Natural killer cell (primary cell): ENCODE measurements around the gene ZNF557. TPM values are rescaled to one million over a fixed set of nuclear protein-coding genes. Genes with fewer than 3 reads are reported as not detected.
"Not testable (repeated sequence)": the region's sequence is repeated elsewhere in the genome, so short reads cannot be mapped to it uniquely, and the experiment has no call there.

Experiments used
- ATAC-seq, 3 donors: fragments of 150-1000 bp in 2 of 3; fragments of 200-7000 bp in 1 of 3; cut with Tn5 transposase; 1 replicate in 1 of 3; 2 replicates in 2 of 3; pipeline ENCODE4 v1.10.0; 2021; ENCODE audit warnings: mild to moderate bottlenecking in 2 of 3, moderate library complexity in 2 of 3
- DNase-seq, 2 donors: peaks; one replicate each; pipeline versions ENCODE4 v3.0.0 to v3.0.0-alpha.2; 2013 to 2021; ENCODE audit warnings: mixed read lengths in 1 of 2
- H3K27ac ChIP-seq: one replicate; pipeline ENCODE4 v1.5.1; 2013; ENCODE audit warnings: mild to moderate bottlenecking, low read length
- H3K27me3 ChIP-seq: one replicate; pipeline ENCODE4 v1.6.1; 2013; ENCODE audit warnings: low read length; ENCODE audit not compliant: control insufficient read depth, insufficient read depth
- H3K36me3 ChIP-seq: one replicate; pipeline ENCODE4 v1.6.1; 2013; ENCODE audit warnings: low read length; ENCODE audit not compliant: control insufficient read depth, insufficient read depth
- H3K4me1 ChIP-seq: one replicate; pipeline ENCODE4 v1.6.1; 2013; ENCODE audit warnings: low read length; ENCODE audit not compliant: control insufficient read depth, insufficient read depth
- H3K4me3 ChIP-seq: one replicate; pipeline ENCODE4 v1.5.1; 2013; ENCODE audit warnings: low read length
- H3K9me3 ChIP-seq: one replicate; pipeline ENCODE4 v1.6.1; 2013; ENCODE audit warnings: low read length; ENCODE audit not compliant: control insufficient read depth, insufficient read depth
- H3K27ac Mint-ChIP-seq, 2 donors: one replicate each; pipeline ENCODE4 v1.8.0; 2022; ENCODE audit warnings: mild to moderate bottlenecking in 2 of 2, mixed read lengths in 2 of 2, moderate library complexity in 1 of 2
- H3K27me3 Mint-ChIP-seq, 2 donors: one replicate each; pipeline ENCODE4 v1.8.0; 2022; ENCODE audit warnings: low read depth in 2 of 2, mixed read lengths in 2 of 2
- H3K36me3 Mint-ChIP-seq: one replicate; pipeline ENCODE4 v1.8.0; 2022; ENCODE audit warnings: mixed read lengths
- H3K4me1 Mint-ChIP-seq, 2 donors: one replicate each; pipeline ENCODE4 v1.8.0; 2022; ENCODE audit warnings: mixed read lengths in 2 of 2
- H3K4me3 Mint-ChIP-seq: one replicate; pipeline ENCODE4 v1.8.0; 2022; ENCODE audit warnings: mild to moderate bottlenecking, moderate library complexity, mixed read lengths
- H3K9me3 Mint-ChIP-seq, 2 donors: one replicate each; pipeline ENCODE4 v1.8.0; 2022; ENCODE audit warnings: mixed read lengths in 2 of 2
- whole genome bisulfite sequencing: methylation state at CpG from one replicate; pipeline ENCODE4 v1.1.7; 2013; ENCODE audit warnings: missing lambda C conversion rate; ENCODE audit not compliant: insufficient coverage; 5-methylcytosine and 5-hydroxymethylcytosine counted together
- intact Hi-C: fragments of 100-400 bp; cut with micrococcal nuclease; formaldehyde crosslinking; loops from one replicate; pipeline ENCODE4 v1.14.2; 2022
- total RNA-seq, 4 donors: library from RNA; stranded (reverse); fragments of 120-200 nt in 1 of 4; gene quantifications; one replicate each; pipeline versions ENCODE4 v1.2.3 to v1.2.4, GENCODE V29; 2013 to 2022

The ZNF557 gene
- total RNA-seq, 3 donors from 2014 or later (not counting 1 experiment from before 2014, with no cell fraction given): 10.7 to 14.5 (median 10.9) TPM

DNA sequence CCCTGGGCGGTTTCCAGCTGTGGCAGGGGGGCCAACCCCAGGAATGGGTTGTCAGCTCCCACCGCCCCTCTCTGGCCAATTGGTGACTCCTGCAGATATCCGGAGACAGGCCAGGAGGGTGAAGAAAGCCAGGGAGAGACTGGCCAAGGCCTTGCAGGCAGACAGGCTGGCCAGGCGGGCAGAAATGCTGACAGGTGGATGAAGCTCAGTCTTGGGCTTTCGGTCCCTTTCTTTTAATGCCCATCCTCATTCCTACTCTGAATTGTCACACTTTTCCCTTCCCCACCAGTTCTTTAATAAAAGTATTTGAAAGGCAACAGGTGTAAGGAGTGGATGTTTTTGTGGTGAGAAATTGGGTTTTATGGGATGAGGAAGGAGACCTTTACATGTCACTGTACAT is 18.1 kb upstream of the ZNF557 start:
- DNase-seq, H3K4me1 ChIP-seq, ATAC-seq, H3K36me3 ChIP-seq, H3K27ac Mint-ChIP-seq, H3K9me3 ChIP-seq, H3K9me3 Mint-ChIP-seq, H3K27ac ChIP-seq, intact Hi-C loops, H3K27me3 ChIP-seq, H3K36me3 Mint-ChIP-seq, H3K4me3 Mint-ChIP-seq, H3K4me1 Mint-ChIP-seq, H3K4me3 ChIP-seq, H3K27me3 Mint-ChIP-seq: not testable (repeated sequence)
- WGBS: 100% methylated on average over 1 of the region's 5 CpGs

DNA sequence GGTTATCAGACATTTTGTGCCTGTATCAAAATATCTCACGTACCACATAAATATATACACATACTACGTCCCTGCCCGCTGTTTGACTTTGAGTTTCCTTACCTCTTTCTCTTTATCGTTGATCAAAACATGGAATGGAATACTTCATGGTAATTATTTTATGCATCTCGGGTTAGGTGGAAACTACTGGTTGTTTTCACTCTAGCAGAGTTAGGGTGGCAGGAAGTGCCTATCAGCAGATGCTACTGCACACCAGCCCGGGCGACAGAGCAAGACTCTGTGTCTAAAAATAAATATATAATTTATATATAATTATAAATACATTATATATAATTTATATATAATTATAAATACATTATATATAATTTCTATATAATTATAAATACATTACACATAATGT is 16.6 kb upstream of the ZNF557 start:
- H3K4me3 ChIP-seq, H3K4me1 ChIP-seq, H3K27ac ChIP-seq, H3K36me3 ChIP-seq, H3K9me3 ChIP-seq, ATAC-seq, H3K27me3 ChIP-seq, H3K36me3 Mint-ChIP-seq, intact Hi-C loops, H3K4me3 Mint-ChIP-seq, DNase-seq, H3K27ac Mint-ChIP-seq, H3K9me3 Mint-ChIP-seq, H3K27me3 Mint-ChIP-seq, H3K4me1 Mint-ChIP-seq: not testable (repeated sequence)
- WGBS: 100% methylated on average over 3 of the region's 7 CpGs

GRCh38 chr19:7054635-7055368 is 14.7 kb upstream of the ZNF557 start:
- H3K4me3 Mint-ChIP-seq, H3K4me3 ChIP-seq, intact Hi-C loops, H3K36me3 ChIP-seq, DNase-seq, H3K36me3 Mint-ChIP-seq, H3K27me3 Mint-ChIP-seq, H3K27me3 ChIP-seq, H3K4me1 ChIP-seq, H3K27ac ChIP-seq, H3K4me1 Mint-ChIP-seq, ATAC-seq, H3K9me3 Mint-ChIP-seq, H3K9me3 ChIP-seq, H3K27ac Mint-ChIP-seq: not testable (repeated sequence)
- WGBS: 96% methylated on average over 5 of the region's 14 CpGs

- H3K9me3 ChIP-seq, ATAC-seq, H3K4me1 ChIP-seq, DNase-seq, H3K4me3 Mint-ChIP-seq, H3K9me3 Mint-ChIP-seq, H3K27ac Mint-ChIP-seq, H3K27me3 Mint-ChIP-seq, H3K4me3 ChIP-seq, intact Hi-C loops, H3K36me3 ChIP-seq, H3K27ac ChIP-seq, H3K36me3 Mint-ChIP-seq, H3K27me3 ChIP-seq, H3K4me1 Mint-ChIP-seq: not testable (repeated sequence)
- 93% methylated on average over 4 of the region's 14 CpGs for WGBS
These were observed 13.8 kb upstream of the ZNF557 start for GRCh38 chr19:7055679-7056078.

DNA sequence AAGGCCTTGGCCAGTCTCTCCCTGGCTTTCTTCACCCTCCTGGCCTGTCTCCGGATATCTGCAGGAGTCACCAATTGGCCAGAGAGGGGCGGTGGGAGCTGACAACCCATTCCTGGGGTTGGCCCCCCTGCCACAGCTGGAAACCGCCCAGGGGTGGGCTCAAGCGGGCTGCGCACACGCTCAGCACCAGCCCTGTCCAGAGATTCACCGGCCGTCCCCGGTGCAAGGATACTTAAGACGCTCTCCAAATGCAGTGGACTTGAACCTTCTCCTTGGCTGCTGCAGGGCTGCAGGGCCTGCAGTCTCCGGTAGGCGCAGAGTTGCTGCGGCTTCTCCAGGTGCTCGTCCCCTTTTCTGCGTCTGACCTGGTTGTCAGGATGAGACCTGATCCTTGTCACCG is 13.1 kb upstream of the ZNF557 start:
- H3K4me3 ChIP-seq, intact Hi-C loops, ATAC-seq, H3K36me3 Mint-ChIP-seq, H3K4me3 Mint-ChIP-seq, H3K4me1 ChIP-seq, H3K9me3 Mint-ChIP-seq, DNase-seq, H3K27ac Mint-ChIP-seq, H3K27ac ChIP-seq, H3K9me3 ChIP-seq, H3K27me3 Mint-ChIP-seq, H3K27me3 ChIP-seq, H3K4me1 Mint-ChIP-seq, H3K36me3 ChIP-seq: not testable (repeated sequence)
- WGBS: 94% methylated on average over 7 of the region's 16 CpGs

DNA sequence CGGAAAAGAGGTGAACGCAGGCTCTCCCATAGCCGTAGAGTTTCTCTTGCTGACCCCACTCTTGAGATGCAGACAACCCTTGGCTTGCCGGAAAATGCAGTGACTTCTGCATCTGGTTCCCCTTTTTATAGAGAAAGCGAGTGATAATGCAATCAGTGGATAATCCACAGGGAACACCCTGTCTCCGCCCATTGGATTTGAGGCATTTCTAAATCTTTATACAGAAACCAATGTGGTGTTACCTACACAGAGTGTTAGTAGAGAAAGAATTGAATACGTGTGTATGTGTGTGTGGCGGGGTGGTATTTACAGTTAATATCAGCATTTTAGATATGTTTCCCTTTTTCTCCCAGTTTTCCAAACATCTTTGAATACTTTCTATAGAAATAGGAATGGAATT is 10.9 kb upstream of the ZNF557 start, which contains the start of gene MBD3L3:
Gene MBD3L3, minus strand, starts transcription at position 101 of the 400 bp plus-strand sequence. Its CDS starts 71 bp downstream, at position 30.
- H3K4me1 Mint-ChIP-seq, H3K9me3 Mint-ChIP-seq, H3K9me3 ChIP-seq, H3K4me1 ChIP-seq, H3K27me3 ChIP-seq, H3K36me3 Mint-ChIP-seq, H3K27ac Mint-ChIP-seq, H3K4me3 Mint-ChIP-seq, H3K4me3 ChIP-seq, H3K27ac ChIP-seq, ATAC-seq, DNase-seq, H3K36me3 ChIP-seq, H3K27me3 Mint-ChIP-seq, intact Hi-C loops: not testable (repeated sequence)
- no CpG with 5 or more reads among the region's 8 CpGs for WGBS

DNA sequence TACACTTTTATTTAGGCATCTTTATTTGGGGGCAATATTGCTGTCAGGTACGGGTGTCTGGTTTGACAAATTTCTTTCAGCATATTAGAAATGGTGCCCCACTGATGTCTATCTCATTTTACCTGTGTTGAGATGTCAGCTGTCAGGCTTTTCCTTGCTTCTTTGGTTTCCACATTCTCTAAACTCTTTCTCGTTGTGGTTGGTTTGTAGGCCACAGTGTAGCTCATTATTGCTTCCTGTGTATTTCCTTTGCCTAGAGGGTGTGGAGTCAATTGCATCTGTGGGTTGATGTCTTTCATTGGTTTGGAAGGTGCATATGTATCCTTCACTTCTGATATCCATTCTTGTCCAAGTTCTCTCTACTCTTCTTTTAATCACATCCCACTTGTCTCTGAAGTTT is 9.5 kb upstream of the ZNF557 start:
- H3K9me3 ChIP-seq, H3K27ac Mint-ChIP-seq, H3K4me1 Mint-ChIP-seq, H3K27me3 Mint-ChIP-seq, H3K9me3 Mint-ChIP-seq, H3K36me3 Mint-ChIP-seq, H3K27ac ChIP-seq, H3K27me3 ChIP-seq, H3K4me1 ChIP-seq, DNase-seq, intact Hi-C loops, H3K4me3 Mint-ChIP-seq, H3K36me3 ChIP-seq, H3K4me3 ChIP-seq: not testable (repeated sequence)
- ATAC-seq: peak in 1 of 3 donors; percentile 45
- WGBS: no CpG with 5 or more reads among the region's 2 CpGs
